Activated T-cell treated with anti-CD3 and anti-CD28 coated beads for 48 hours (primary cell): ENCODE measurements around the gene RPL13A.
"Not testable (repeated sequence)": the region's sequence is repeated elsewhere in the genome, so short reads cannot be mapped to it uniquely, and the experiment has no call there.

Experiments used
- DNase-seq: peaks from one replicate; pipeline ENCODE4 v3.0.0-alpha.2; 2020; ENCODE audit warnings: low read depth

The RPL13A gene

GRCh38 chr19:49456326-49456725, 31.1 kb upstream of the RPL13A start:
- DNase-seq, result no peak

GRCh38 chr19:49458567-49458903, 28.9 kb upstream of the RPL13A start:
- DNase-seq, result no peak

GRCh38 chr19:49459388-49459787, 28.0 kb upstream of the RPL13A start:
- no peak for DNase-seq

- DNase-seq, result not testable (repeated sequence)
Measured at GRCh38 chr19:49461130-49461529, 26.3 kb upstream of the RPL13A start.

- DNase-seq, result no peak
Measured at GRCh38 chr19:49461656-49462055, 25.8 kb upstream of the RPL13A start.

- DNase-seq, result no peak
Measured at GRCh38 chr19:49462492-49462891, 24.9 kb upstream of the RPL13A start.

GRCh38 chr19:49463960-49464740, 23.3 kb upstream of the RPL13A start:
- no peak for DNase-seq

GRCh38 chr19:49465371-49465770, 22.0 kb upstream of the RPL13A start:
- DNase-seq, result no peak

- no peak for DNase-seq
Measured at GRCh38 chr19:49468199-49468598, 19.2 kb upstream of the RPL13A start.

GRCh38 chr19:49468746-49469447, 18.5 kb upstream of the RPL13A start:
- DNase-seq, result peak; percentile 62

GRCh38 chr19:49469828-49470614, 17.4 kb upstream of the RPL13A start:
- DNase-seq, result peak; percentile 76

GRCh38 chr19:49470615-49470978, 16.8 kb upstream of the RPL13A start:
- no peak for DNase-seq

GRCh38 chr19:49472936-49473335, 14.5 kb upstream of the RPL13A start:
- no peak for DNase-seq

- DNase-seq, result not testable (repeated sequence)
Measured at GRCh38 chr19:49473501-49473867, 13.9 kb upstream of the RPL13A start.

- peak; percentile 88 for DNase-seq
Measured at GRCh38 chr19:49473868-49474541, 13.4 kb upstream of the RPL13A start, which contains the start of gene FLT3LG. TSS of gene FLT3LG (plus strand) at chr19:49474215. CDS start at chr19:49474640, 425 bp downstream.

GRCh38 chr19:49474542-49474924, 12.9 kb upstream of the RPL13A start:
- no peak for DNase-seq

- DNase-seq, result no peak
Measured at GRCh38 chr19:49475191-49475917, 12.1 kb upstream of the RPL13A start.

GRCh38 chr19:49475995-49476880, 11.2 kb upstream of the RPL13A start:
- DNase-seq, result peak; percentile 80

- DNase-seq, result no peak
Measured at GRCh38 chr19:49479975-49480628, 7.3 kb upstream of the RPL13A start.
